Panc1 (cell line): ENCODE data around the gene OLIG1.

Experiments used
- CTCF ChIP-seq: fragments of 450-650 bp; IDR thresholded peaks from 2 replicates; pipeline ENCODE4 v1.5.1; 2017; ENCODE audit warnings: mild to moderate bottlenecking
- POLR2AphosphoS5 ChIP-seq: IDR thresholded peaks from 2 replicates; pipeline ENCODE4 v1.6.1; 2012; ENCODE audit warnings: mild to moderate bottlenecking, low read depth, low read length, moderate library complexity
- REST ChIP-seq, 2 experiments: IDR thresholded peaks; 2 replicates each; pipeline ENCODE4 v1.6.1; 2011 to 2012; ENCODE audit warnings: low read depth in 2 of 2, control low read depth in 1 of 2, low read length in 1 of 2, mild to moderate bottlenecking in 1 of 2, moderate library complexity in 1 of 2; ENCODE audit not compliant: insufficient read depth in 1 of 2
- TCF7L2 ChIP-seq: IDR thresholded peaks from 2 replicates; pipeline ENCODE4 v1.6.1; 2011; ENCODE audit warnings: mild to moderate bottlenecking, low read depth, low read length, inconsistent platforms

- TF ChIP-seq CTCF (no peak), REST (IDR thresholded peaks at IDR 0.05; ENCODE audit: insufficient read depth in 1 of 2, low read depth in 2 of 2, low read length in 1 of 2) (no peak), POLR2AphosphoS5 (no peak), TCF7L2 (no peak)
Observed at GRCh38 chr21:33023574-33024200, 46.3 kb upstream of the OLIG1 start.
